PC-3 (cell line): Measurements from ENCODE around the gene FBXW5. TPM values are rescaled to one million over a fixed set of nuclear protein-coding genes. Genes with fewer than 3 reads are reported as not detected.

Source experiments
- ATAC-seq: fragments of 200-7000 bp; cut with Tn5 transposase; 2 replicates; pipeline ENCODE4 v1.9.1; 2020; ENCODE audit warnings: mild to moderate bottlenecking, moderate library complexity
- BruUV-seq: library from RNA; stranded (reverse); fragments of 400-500 nt; replicated peaks from 2 replicates; lab custom pipeline; 2021; lab: Mats Ljungman, UMichigan
- CTCF ChIA-PET: fragments of 300-600 bp; sonication (Branson Sonifier 250); formaldehyde crosslinking; loops from one replicate; lab custom pipeline; 2022; ENCODE audit warnings: antibody characterized with exemption; lab: Charles Lee
- POLR2A ChIA-PET: fragments of 300-600 bp; sonication (Branson Sonifier 250); formaldehyde crosslinking; loops from one replicate; lab custom pipeline; 2022; ENCODE audit warnings: antibody characterized with exemption; ENCODE audit not compliant: unreplicated experiment; lab: Charles Lee
- DNase-seq: peaks from one replicate; pipeline ENCODE4 v3.0.0-alpha.2; 2015
- H2AFZ ChIP-seq: fragments of 300-600 bp; sonication (generic); 2 replicates; pipeline ENCODE4 v1.6.0; 2016; ENCODE audit warnings: antibody characterized with exemption, low read length
- H3F3A ChIP-seq: fragments of 300-600 bp; sonication (generic); one replicate; pipeline ENCODE4 v1.6.0; 2017; ENCODE audit warnings: antibody characterized with exemption, low read length, control low read depth, mild to moderate bottlenecking; ENCODE audit not compliant: unreplicated experiment
- H3K27ac ChIP-seq: fragments of 300-600 bp; sonication (generic); 2 replicates; pipeline ENCODE4 v1.5.1; 2016; ENCODE audit warnings: mild to moderate bottlenecking, low read length
- H3K27me3 ChIP-seq: fragments of 300-600 bp; sonication (generic); 2 replicates; pipeline ENCODE4 v1.6.1; 2016; ENCODE audit warnings: low read length, mixed read lengths
- H3K36me3 ChIP-seq: fragments of 300-600 bp; sonication (generic); 2 replicates; pipeline ENCODE4 v1.6.1; 2016; ENCODE audit warnings: low read depth, mixed run types, low read length, mixed read lengths
- H3K4me1 ChIP-seq: fragments of 300-600 bp; sonication (generic); 2 replicates; pipeline ENCODE4 v1.5.1; 2016; ENCODE audit warnings: low read length; ENCODE audit not compliant: insufficient read depth
- H3K4me2 ChIP-seq: fragments of 300-600 bp; sonication (generic); 2 replicates; pipeline ENCODE4 v1.6.0; 2016; ENCODE audit warnings: low read length
- H3K4me3 ChIP-seq: fragments of 300-600 bp; sonication (generic); 2 replicates; pipeline ENCODE4 v1.5.1; 2016; ENCODE audit warnings: mild to moderate bottlenecking, low read length, mixed read lengths
- H3K79me2 ChIP-seq: fragments of 300-600 bp; sonication (generic); 2 replicates; pipeline ENCODE4 v1.6.1; 2017; ENCODE audit warnings: low read length, mixed read lengths
- H3K9ac ChIP-seq: fragments of 300-600 bp; sonication (generic); 2 replicates; pipeline ENCODE4 v1.6.0; 2016; ENCODE audit warnings: mild to moderate bottlenecking, low read length
- H3K9me2 ChIP-seq: fragments of 300-600 bp; sonication (generic); replicated peaks from 2 replicates; pipeline ENCODE4 v1.6.1; 2016; ENCODE audit warnings: mixed run types, low read length, mixed read lengths
- H3K9me3 ChIP-seq: fragments of 300-600 bp; sonication (generic); 2 replicates; pipeline ENCODE4 v1.6.1; 2016; ENCODE audit warnings: low read length, mixed read lengths
- H4K20me1 ChIP-seq: fragments of 300-600 bp; sonication (generic); 2 replicates; pipeline ENCODE4 v1.6.1; 2016; ENCODE audit warnings: low read length, mixed read lengths
- EZH2 ChIP-seq: fragments of 300-600 bp; sonication (generic); IDR thresholded peaks from one replicate; pipeline ENCODE4 v1.6.1; 2017; ENCODE audit warnings: antibody characterized with exemption, mild to moderate bottlenecking, low read length; ENCODE audit not compliant: unreplicated experiment
- EZH2phosphoT487 ChIP-seq: fragments of 300-600 bp; sonication (generic); IDR thresholded peaks from 2 replicates; pipeline ENCODE4 v1.6.1; 2018; ENCODE audit warnings: mild to moderate bottlenecking, antibody characterized with exemption, low read length, borderline replicate concordance
- intact Hi-C: fragments of 100-400 bp; cut with micrococcal nuclease; formaldehyde crosslinking; loops from 2 replicates; pipeline ENCODE4 v1.9.0; 2023
- total RNA-seq: library from RNA; depleted of rRNA; stranded (reverse); fragments of >200 nt; gene quantifications from 2 replicates; pipeline ENCODE4 v1.2.3, GENCODE V29; 2014; rRNA removed
- TF ChIP-seq, protein P1 (sequence below): fragments of 300-600 bp; sonication (generic); conservative IDR thresholded peaks from 2 replicates; pipeline ENCODE4 v1.5.1; 2017; ENCODE audit warnings: antibody characterized with exemption, low read depth, mild to moderate bottlenecking, low read length

The FBXW5 gene
- total RNA-seq, 1 experiment from 2014 or later = 138 TPM

DNA sequence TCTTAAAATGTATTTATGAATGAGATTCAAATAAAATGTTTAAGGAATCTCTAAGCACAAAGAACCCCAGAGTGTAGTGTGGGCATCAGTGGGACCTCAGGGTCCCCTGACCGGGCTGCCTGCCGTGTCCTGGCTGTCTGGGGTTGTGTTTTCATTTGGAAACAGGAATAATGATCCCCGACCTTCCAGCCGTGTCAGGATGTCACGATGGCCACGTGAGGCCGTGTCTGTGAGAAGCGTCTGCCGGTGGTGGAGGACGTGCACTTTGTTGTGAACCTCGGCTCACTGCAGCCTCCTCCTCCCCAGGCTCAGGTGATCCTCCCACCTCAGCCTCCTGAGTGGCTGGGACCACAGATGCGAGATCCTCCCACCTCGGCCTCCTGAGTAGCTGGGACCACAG is 53.9 kb downstream of the FBXW5 start:
- Histone ChIP-seq H3K9me3 (no peaks in the 10 kb centered on the region), H3K4me3 (no peak overlapping the region), H3F3A (no peaks in the 10 kb centered on the region), H2AFZ (no peak overlapping the region), H3K27me3 (no peaks in the 10 kb centered on the region), H3K9ac (no peak overlapping the region), H3K27ac (no peak overlapping the region), H3K4me2 (no peak overlapping the region), H4K20me1 (no peaks in the 10 kb centered on the region), H3K79me2 (peaks cover 84% of the 10 kb centered on the region), H3K36me3 (no peaks in the 10 kb centered on the region), H3K9me2 (no peaks in the 10 kb centered on the region), H3K4me1 (no peaks in the 10 kb centered on the region)
- intact Hi-C loops = no loop called here
- no TSS peak for BruUV-seq
- ChIA-PET POLR2A (no interaction called here), CTCF (no interaction called here)
- no peak for TF ChIP-seq EZH2phosphoT487
- TF ChIP-seq, protein P1, sequence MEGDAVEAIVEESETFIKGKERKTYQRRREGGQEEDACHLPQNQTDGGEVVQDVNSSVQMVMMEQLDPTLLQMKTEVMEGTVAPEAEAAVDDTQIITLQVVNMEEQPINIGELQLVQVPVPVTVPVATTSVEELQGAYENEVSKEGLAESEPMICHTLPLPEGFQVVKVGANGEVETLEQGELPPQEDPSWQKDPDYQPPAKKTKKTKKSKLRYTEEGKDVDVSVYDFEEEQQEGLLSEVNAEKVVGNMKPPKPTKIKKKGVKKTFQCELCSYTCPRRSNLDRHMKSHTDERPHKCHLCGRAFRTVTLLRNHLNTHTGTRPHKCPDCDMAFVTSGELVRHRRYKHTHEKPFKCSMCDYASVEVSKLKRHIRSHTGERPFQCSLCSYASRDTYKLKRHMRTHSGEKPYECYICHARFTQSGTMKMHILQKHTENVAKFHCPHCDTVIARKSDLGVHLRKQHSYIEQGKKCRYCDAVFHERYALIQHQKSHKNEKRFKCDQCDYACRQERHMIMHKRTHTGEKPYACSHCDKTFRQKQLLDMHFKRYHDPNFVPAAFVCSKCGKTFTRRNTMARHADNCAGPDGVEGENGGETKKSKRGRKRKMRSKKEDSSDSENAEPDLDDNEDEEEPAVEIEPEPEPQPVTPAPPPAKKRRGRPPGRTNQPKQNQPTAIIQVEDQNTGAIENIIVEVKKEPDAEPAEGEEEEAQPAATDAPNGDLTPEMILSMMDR = no peak
- TF ChIP-seq EZH2 = no peak
- DNase-seq (no peak), ATAC-seq (no peak)

Other genes starting within 250 kb of the FBXW5 start
- gene DIPK1B, start 232.2 kb downstream of the FBXW5 start, total RNA-seq = 19.5 and 26.3 TPM in 2 replicates
- gene LCN10, start 201.8 kb downstream of the FBXW5 start, total RNA-seq = not detected in 2 replicates
- gene LCN6, start 196.2 kb downstream of the FBXW5 start, total RNA-seq = not detected in 2 replicates
- not detected in 2 replicates for gene LCN8, start 186.5 kb downstream of the FBXW5 start, total RNA-seq
- not detected in 2 replicates for gene LCN15, start 180.2 kb downstream of the FBXW5 start, total RNA-seq
- gene TMEM141, start 153.4 kb downstream of the FBXW5 start, total RNA-seq = 94.6 and 101 TPM in 2 replicates
- 0.87 and 1.2 TPM in 2 replicates for gene CCDC183, start 148.4 kb downstream of the FBXW5 start, total RNA-seq
- gene RABL6, start 136.8 kb downstream of the FBXW5 start, total RNA-seq = 84.3 and 113 TPM in 2 replicates
- 1.4 and 2.6 TPM in 2 replicates for gene AJM1, start 102.3 kb downstream of the FBXW5 start, total RNA-seq
- 83.2 and 111 TPM in 2 replicates for gene PHPT1, start 95.3 kb downstream of the FBXW5 start, total RNA-seq
- gene MAMDC4, start 92.4 kb downstream of the FBXW5 start, total RNA-seq = 3.0 and 5.3 TPM in 2 replicates
- 544 and 562 TPM in 2 replicates for gene EDF1, start 78.4 kb downstream of the FBXW5 start, total RNA-seq
- 11.5 and 25.4 TPM in 2 replicates for gene TRAF2, start 58.2 kb downstream of the FBXW5 start, total RNA-seq
- gene C8G, start 505 bp upstream of the FBXW5 start, total RNA-seq = 0.77 TPM in 1 of 2 replicates, not detected in the other
- 0.55 TPM in 1 of 2 replicates, not detected in the other for gene LCN12, start 7.5 kb upstream of the FBXW5 start, total RNA-seq
- gene PTGDS, start 32.8 kb upstream of the FBXW5 start, total RNA-seq = not detected in 2 replicates
- gene LCNL1, start 38.3 kb upstream of the FBXW5 start, total RNA-seq = not detected in 2 replicates
- gene PAXX, start 47.7 kb upstream of the FBXW5 start, total RNA-seq = 113 and 137 TPM in 2 replicates
- gene CLIC3, start 51.8 kb upstream of the FBXW5 start, total RNA-seq = 1.4 and 4.3 TPM in 2 replicates
- gene ABCA2, start 83.5 kb upstream of the FBXW5 start, total RNA-seq = 25.9 and 31.5 TPM in 2 replicates
- not detected in 2 replicates for gene FUT7, start 87.3 kb upstream of the FBXW5 start, total RNA-seq
- 25.4 and 33.3 TPM in 2 replicates for gene NPDC1, start 101.4 kb upstream of the FBXW5 start, total RNA-seq
- 0.92 and 1.3 TPM in 2 replicates for gene ENTPD2, start 109.3 kb upstream of the FBXW5 start, total RNA-seq
- 98.4 and 134 TPM in 2 replicates for gene SAPCD2, start 125.8 kb upstream of the FBXW5 start, total RNA-seq
- 5.0 and 6.4 TPM in 2 replicates for gene UAP1L1, start 132.8 kb upstream of the FBXW5 start, total RNA-seq
- 65.5 and 71.6 TPM in 2 replicates for gene MAN1B1, start 142.2 kb upstream of the FBXW5 start, total RNA-seq
- 101 and 103 TPM in 2 replicates for gene DPP7, start 170.0 kb upstream of the FBXW5 start, total RNA-seq
- 0.11 TPM in 1 of 2 replicates, not detected in the other for gene GRIN1, start 194.4 kb upstream of the FBXW5 start, total RNA-seq
- 0.40 and 2.0 TPM in 2 replicates for gene LRRC26, start 225.3 kb upstream of the FBXW5 start, total RNA-seq
- gene TMEM210, start 227.3 kb upstream of the FBXW5 start, total RNA-seq = not detected in 2 replicates
- gene ANAPC2, start 243.8 kb upstream of the FBXW5 start, total RNA-seq = 21.6 and 30.2 TPM in 2 replicates
- gene SSNA1, start 243.9 kb upstream of the FBXW5 start, total RNA-seq = 123 and 148 TPM in 2 replicates